Tibial nerve (tissue), 3 donors: ENCODE measurements around the gene NSD2.

ENCODE experiments used
- POLR2A ChIP-seq, 2 donors: fragments of 450-650 bp; IDR thresholded peaks; one replicate each; pipeline ENCODE4 v1.6.1; 2017; ENCODE audit warnings: antibody characterized with exemption in 2 of 2, mild to moderate bottlenecking in 2 of 2, moderate library complexity in 2 of 2
- TF ChIP-seq, protein P1 (sequence below), 5 experiments: fragments of 200-600 bp in 3 of 5; fragments of 450-650 bp in 2 of 5; sonication (generic) in 3 of 5; IDR thresholded peaks; one replicate each; pipeline ENCODE4 v1.5.1; 2016 to 2019; ENCODE audit warnings: antibody characterized with exemption in 5 of 5, mild to moderate bottlenecking in 3 of 5, moderate library complexity in 2 of 5

DNA sequence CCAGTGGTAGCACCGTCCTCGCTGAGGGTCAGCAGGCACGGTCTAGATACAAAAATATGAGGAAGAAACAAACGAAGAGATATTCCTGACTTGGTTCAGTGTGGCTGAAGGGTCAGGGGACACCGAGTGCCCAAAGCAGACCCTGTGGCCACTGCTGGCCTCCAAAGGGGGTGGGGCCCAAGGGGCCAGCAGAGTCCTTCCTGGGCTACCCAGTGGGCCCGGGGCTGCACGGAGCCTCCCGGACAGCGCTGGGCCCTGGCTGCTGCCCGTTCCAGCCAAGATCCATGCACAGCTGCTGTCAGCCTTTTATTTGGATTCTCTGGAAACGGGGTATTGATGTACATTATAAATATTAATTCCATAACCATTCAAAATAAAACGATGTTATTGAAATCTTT, 117.1 kb downstream of the NSD2 start:
- TF ChIP-seq, protein P1, sequence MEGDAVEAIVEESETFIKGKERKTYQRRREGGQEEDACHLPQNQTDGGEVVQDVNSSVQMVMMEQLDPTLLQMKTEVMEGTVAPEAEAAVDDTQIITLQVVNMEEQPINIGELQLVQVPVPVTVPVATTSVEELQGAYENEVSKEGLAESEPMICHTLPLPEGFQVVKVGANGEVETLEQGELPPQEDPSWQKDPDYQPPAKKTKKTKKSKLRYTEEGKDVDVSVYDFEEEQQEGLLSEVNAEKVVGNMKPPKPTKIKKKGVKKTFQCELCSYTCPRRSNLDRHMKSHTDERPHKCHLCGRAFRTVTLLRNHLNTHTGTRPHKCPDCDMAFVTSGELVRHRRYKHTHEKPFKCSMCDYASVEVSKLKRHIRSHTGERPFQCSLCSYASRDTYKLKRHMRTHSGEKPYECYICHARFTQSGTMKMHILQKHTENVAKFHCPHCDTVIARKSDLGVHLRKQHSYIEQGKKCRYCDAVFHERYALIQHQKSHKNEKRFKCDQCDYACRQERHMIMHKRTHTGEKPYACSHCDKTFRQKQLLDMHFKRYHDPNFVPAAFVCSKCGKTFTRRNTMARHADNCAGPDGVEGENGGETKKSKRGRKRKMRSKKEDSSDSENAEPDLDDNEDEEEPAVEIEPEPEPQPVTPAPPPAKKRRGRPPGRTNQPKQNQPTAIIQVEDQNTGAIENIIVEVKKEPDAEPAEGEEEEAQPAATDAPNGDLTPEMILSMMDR (IDR thresholded peaks at IDR 0.05): no peak
- no peak for TF ChIP-seq POLR2A (IDR thresholded peaks at IDR 0.05)
